Left ventricle myocardium inferior (tissue), 1 donor: ENCODE results near the gene RPL3. TPM values are rescaled to one million over a fixed set of nuclear protein-coding genes. Genes with fewer than 3 reads are reported as not detected.
"Not testable (repeated sequence)": the region's sequence is repeated elsewhere in the genome, so short reads cannot be mapped to it uniquely, and the experiment has no call there.

Source experiments
- DNase-seq: peaks from one replicate; pipeline ENCODE4 v3.0.0-alpha.2; 2020
- H3K27ac ChIP-seq: fragments of 200-600 bp; replicated peaks from 2 replicates; pipeline ENCODE4 v1.8.0; 2021
- H3K27me3 ChIP-seq: fragments of 200-600 bp; 2 replicates; pipeline ENCODE4 v1.8.0; 2021; ENCODE audit warnings: low read depth
- H3K36me3 ChIP-seq: fragments of 200-600 bp; 2 replicates; pipeline ENCODE4 v1.8.0; 2021
- H3K4me1 ChIP-seq: fragments of 200-600 bp; 2 replicates; pipeline ENCODE4 v1.8.0; 2021
- H3K4me3 ChIP-seq: fragments of 200-600 bp; 2 replicates; pipeline ENCODE4 v1.8.0; 2021; ENCODE audit warnings: mild to moderate bottlenecking, moderate library complexity
- H3K9me3 ChIP-seq: fragments of 200-600 bp; replicated peaks from 2 replicates; pipeline ENCODE4 v1.8.0; 2021
- CTCF ChIP-seq: fragments of 200-600 bp; IDR thresholded peaks from 2 replicates; pipeline ENCODE4 v1.8.0; 2021; ENCODE audit warnings: antibody characterized with exemption, mild to moderate bottlenecking, borderline replicate concordance
- intact Hi-C: fragments of 100-400 bp; cut with micrococcal nuclease; formaldehyde crosslinking; loops from one replicate; pipeline ENCODE4 v1.11.0; 2022
- total RNA-seq: library from RNA; stranded (reverse); fragmentation: NEBNext Ultra II Directional; extraction: Animal tissue kit (Norgen Biotek cat#: 25700); gene quantifications from one replicate; pipeline ENCODE4 v1.2.1, GENCODE V29; 2021
- donor health status: DM: no; HTN: yes; CAD: no; lungs with severe emphysema.

The RPL3 gene
- total RNA-seq, 1 donor from 2014 or later, result 325 TPM

GRCh38 chr22:39327995-39328754 lies 8.8 kb upstream of the RPL3 start:
- Histone ChIP-seq H3K9me3 (no peaks in the 10 kb centered on the region), H3K27me3 (no peaks in the 10 kb centered on the region), H3K4me3 (no peak overlapping the region), H3K36me3 (no peaks in the 10 kb centered on the region), H3K27ac (no peak overlapping the region), H3K4me1 (peaks cover 10% of the 10 kb centered on the region)
- intact Hi-C loops, result no loop called here
- DNase-seq, result no peak
- TF ChIP-seq CTCF, result no peak

GRCh38 chr22:39325392-39325932 lies 6.0 kb upstream of the RPL3 start:
- intact Hi-C loops, result no loop called here
- no peaks in the 10 kb centered on the region for H3K36me3 ChIP-seq

DNA sequence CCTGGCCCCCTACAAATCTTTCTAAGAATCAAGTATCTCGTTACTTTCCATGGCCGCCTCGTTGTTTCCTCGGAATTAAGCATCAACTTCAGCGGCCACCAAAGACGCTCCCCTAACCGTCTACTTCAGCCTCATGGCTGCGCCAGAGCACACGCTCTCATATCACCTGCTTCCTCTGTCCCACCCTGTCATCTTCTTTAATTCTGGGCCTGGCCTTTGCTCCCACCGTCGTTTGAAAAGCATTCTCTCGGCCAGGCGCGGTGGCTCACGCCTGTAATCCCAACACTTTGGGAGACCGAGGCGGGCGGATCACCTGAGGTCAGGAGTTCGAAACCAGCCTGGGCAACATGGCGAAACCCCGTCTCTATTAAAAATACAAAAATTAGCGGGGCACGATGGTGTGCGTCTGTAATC lies 1.2 kb upstream of the RPL3 start:
- intact Hi-C loops, DNase-seq: not testable (repeated sequence)
- H3K4me3 ChIP-seq, result peak overlapping the region; percentile 87

More at GRCh38 chr22:39325392-39325932, 6.0 kb upstream of the RPL3 start:
- H3K9me3 ChIP-seq, result no peaks in the 10 kb centered on the region
- TF ChIP-seq CTCF, result no peak
- no peak for DNase-seq
- no peak overlapping the region for H3K4me3 ChIP-seq
- H3K4me1 ChIP-seq, result peaks cover 2% of the 10 kb centered on the region
- H3K27me3 ChIP-seq, result no peaks in the 10 kb centered on the region
- H3K27ac ChIP-seq, result no peak overlapping the region

GRCh38 chr22:39318507-39319283 lies 728 bp downstream of the RPL3 start:
- peaks cover 64% of the 10 kb centered on the region for H3K4me1 ChIP-seq
- peaks cover 45% of the 10 kb centered on the region for H3K36me3 ChIP-seq

More for the DNA sequence above, 1.2 kb upstream of the RPL3 start:
- H3K9me3 ChIP-seq, H3K27me3 ChIP-seq: not testable (repeated sequence)
- Histone ChIP-seq H3K27ac (peak overlapping the region; percentile 93), H3K36me3 (peaks cover 26% of the 10 kb centered on the region), H3K4me1 (peaks cover 45% of the 10 kb centered on the region)

GRCh38 chr22:39317775-39318506 lies 1.5 kb downstream of the RPL3 start:
- intact Hi-C loops, result no loop called here
- H3K36me3 ChIP-seq, result peaks cover 53% of the 10 kb centered on the region
- no peak for TF ChIP-seq CTCF
- H3K9me3 ChIP-seq, result no peaks in the 10 kb centered on the region
- H3K27ac ChIP-seq, result peak overlapping the region; percentile 93
- H3K27me3 ChIP-seq, result no peaks in the 10 kb centered on the region
- peak overlapping the region; percentile 87 for H3K4me3 ChIP-seq
- H3K4me1 ChIP-seq, result peaks cover 72% of the 10 kb centered on the region
- no peak for DNase-seq

More at GRCh38 chr22:39318507-39319283, 728 bp downstream of the RPL3 start:
- TF ChIP-seq CTCF, result no peak
- H3K27me3 ChIP-seq, result no peaks in the 10 kb centered on the region
- H3K27ac ChIP-seq, result peak overlapping the region; percentile 93
- intact Hi-C loops, result no loop called here
- no peak for DNase-seq
- H3K4me3 ChIP-seq, result peak overlapping the region; percentile 87
- H3K9me3 ChIP-seq, result no peaks in the 10 kb centered on the region
